ENCODE measurements around the gene SULT1A2.
"Not testable (repeated sequence)": the region's sequence is repeated elsewhere in the genome, so short reads cannot be mapped to it uniquely, and the experiment has no call there.

The SULT1A2 gene

GRCh38 chr16:28617874-28618273 is 21.0 kb upstream of the SULT1A2 start:
- Histone ChIP-seq H3K9me3 (ENCODE audit: control insufficient read depth, low read length) (no peaks in the 10 kb centered on the region), H3K36me3 (ENCODE audit: control insufficient read depth, insufficient read depth, low read length) (no peaks in the 10 kb centered on the region), H3K4me3 (ENCODE audit: extremely low read depth, insufficient read depth, low read length, poor library complexity, severe bottlenecking) (no peak overlapping the region), H3K4me1 (ENCODE audit: control insufficient read depth, insufficient read depth, low read length, poor library complexity, severe bottlenecking) (no peaks in the 10 kb centered on the region), H3K27ac (ENCODE audit: low read depth, low read length, severe bottlenecking) (no peak overlapping the region)
- WGBS, 2 experiments (ENCODE audit: insufficient coverage in 2 of 2): 63 to 71% methylated on average over 1 to 3 of the region's 4 CpGs

GRCh38 chr16:28616636-28617035 is 19.8 kb upstream of the SULT1A2 start:
- H3K27ac ChIP-seq (ENCODE audit: low read depth, low read length, severe bottlenecking): no peak overlapping the region
- no peaks in the 10 kb centered on the region for H3K9me3 ChIP-seq (ENCODE audit: control insufficient read depth, low read length)
- H3K4me1 ChIP-seq (ENCODE audit: control insufficient read depth, insufficient read depth, low read length, poor library complexity, severe bottlenecking): no peaks in the 10 kb centered on the region
- WGBS, 2 experiments (ENCODE audit: insufficient coverage in 2 of 2): 86 to 91% methylated on average over 7 of the region's 7 CpGs
- H3K4me3 ChIP-seq (ENCODE audit: extremely low read depth, insufficient read depth, low read length, poor library complexity, severe bottlenecking): no peak overlapping the region
- H3K36me3 ChIP-seq (ENCODE audit: control insufficient read depth, insufficient read depth, low read length): no peaks in the 10 kb centered on the region

GRCh38 chr16:28616224-28616577 is 19.4 kb upstream of the SULT1A2 start:
- H3K4me3 ChIP-seq (ENCODE audit: extremely low read depth, insufficient read depth, low read length, poor library complexity, severe bottlenecking); H3K4me1 ChIP-seq (ENCODE audit: control insufficient read depth, insufficient read depth, low read length, poor library complexity, severe bottlenecking); H3K27ac ChIP-seq (ENCODE audit: low read depth, low read length, severe bottlenecking); H3K36me3 ChIP-seq (ENCODE audit: control insufficient read depth, insufficient read depth, low read length); H3K9me3 ChIP-seq (ENCODE audit: control insufficient read depth, low read length): not testable (repeated sequence)
- WGBS, 2 experiments (ENCODE audit: insufficient coverage in 2 of 2): 83 to 87% methylated on average over 4 to 7 of the region's 7 CpGs

- H3K27ac ChIP-seq (ENCODE audit: low read depth, low read length, severe bottlenecking); H3K9me3 ChIP-seq (ENCODE audit: control insufficient read depth, low read length): not testable (repeated sequence)
- WGBS, 2 experiments (ENCODE audit: insufficient coverage in 2 of 2): 57 to 67% methylated on average over 3 to 11 of the region's 24 CpGs
These were observed 18.8 kb upstream of the SULT1A2 start for GRCh38 chr16:28615486-28616223.

GRCh38 chr16:28614561-28614960 is 17.7 kb upstream of the SULT1A2 start:
- H3K27ac ChIP-seq (ENCODE audit: low read depth, low read length, severe bottlenecking); H3K36me3 ChIP-seq (ENCODE audit: control insufficient read depth, insufficient read depth, low read length); H3K4me1 ChIP-seq (ENCODE audit: control insufficient read depth, insufficient read depth, low read length, poor library complexity, severe bottlenecking); H3K4me3 ChIP-seq (ENCODE audit: extremely low read depth, insufficient read depth, low read length, poor library complexity, severe bottlenecking); H3K9me3 ChIP-seq (ENCODE audit: control insufficient read depth, low read length): not testable (repeated sequence)
- 80% methylated on average over 2 of the region's 16 CpGs; no CpG with 5 or more reads in 1 of the 2 experiments for WGBS, 2 experiments (ENCODE audit: insufficient coverage in 2 of 2)

More at GRCh38 chr16:28615486-28616223, 18.8 kb upstream of the SULT1A2 start:
- not testable (repeated sequence) for H3K4me1 ChIP-seq (ENCODE audit: control insufficient read depth, insufficient read depth, low read length, poor library complexity, severe bottlenecking); H3K4me3 ChIP-seq (ENCODE audit: extremely low read depth, insufficient read depth, low read length, poor library complexity, severe bottlenecking); H3K36me3 ChIP-seq (ENCODE audit: control insufficient read depth, insufficient read depth, low read length)

- H3K27ac ChIP-seq (ENCODE audit: low read depth, low read length, severe bottlenecking); H3K9me3 ChIP-seq (ENCODE audit: control insufficient read depth, low read length); H3K4me1 ChIP-seq (ENCODE audit: control insufficient read depth, insufficient read depth, low read length, poor library complexity, severe bottlenecking); H3K36me3 ChIP-seq (ENCODE audit: control insufficient read depth, insufficient read depth, low read length); H3K4me3 ChIP-seq (ENCODE audit: extremely low read depth, insufficient read depth, low read length, poor library complexity, severe bottlenecking): not testable (repeated sequence)
- no CpG with 5 or more reads among the region's 26 CpGs for WGBS, 2 experiments (ENCODE audit: insufficient coverage in 2 of 2)
These were observed 17.1 kb upstream of the SULT1A2 start for GRCh38 chr16:28613912-28614311.

GRCh38 chr16:28612359-28613280 is 15.8 kb upstream of the SULT1A2 start:
- H3K4me1 ChIP-seq (ENCODE audit: control insufficient read depth, insufficient read depth, low read length, poor library complexity, severe bottlenecking); H3K9me3 ChIP-seq (ENCODE audit: control insufficient read depth, low read length); H3K27ac ChIP-seq (ENCODE audit: low read depth, low read length, severe bottlenecking); H3K36me3 ChIP-seq (ENCODE audit: control insufficient read depth, insufficient read depth, low read length); H3K4me3 ChIP-seq (ENCODE audit: extremely low read depth, insufficient read depth, low read length, poor library complexity, severe bottlenecking): not testable (repeated sequence)
- WGBS, 2 experiments (ENCODE audit: insufficient coverage in 2 of 2): no CpG with 5 or more reads among the region's 17 CpGs

- no peak overlapping the region for H3K27ac ChIP-seq (ENCODE audit: low read depth, low read length, severe bottlenecking)
- no peak overlapping the region for H3K4me3 ChIP-seq (ENCODE audit: extremely low read depth, insufficient read depth, low read length, poor library complexity, severe bottlenecking)
- H3K9me3 ChIP-seq (ENCODE audit: control insufficient read depth, low read length): no peaks in the 10 kb centered on the region
- H3K36me3 ChIP-seq (ENCODE audit: control insufficient read depth, insufficient read depth, low read length): no peaks in the 10 kb centered on the region
- H3K4me1 ChIP-seq (ENCODE audit: control insufficient read depth, insufficient read depth, low read length, poor library complexity, severe bottlenecking): no peaks in the 10 kb centered on the region
- 92% methylated on average over 5 to 7 of the region's 10 CpGs for WGBS, 2 experiments (ENCODE audit: insufficient coverage in 2 of 2)
These were observed 13.8 kb upstream of the SULT1A2 start for GRCh38 chr16:28610595-28611191.

- H3K9me3 ChIP-seq (ENCODE audit: control insufficient read depth, low read length): no peaks in the 10 kb centered on the region
- H3K4me3 ChIP-seq (ENCODE audit: extremely low read depth, insufficient read depth, low read length, poor library complexity, severe bottlenecking): peak within 1 kb of the TSS; percentile 11
- H3K27ac ChIP-seq (ENCODE audit: low read depth, low read length, severe bottlenecking): peak within 1 kb of the TSS; percentile 36
- no peaks in the 10 kb centered on the region for H3K4me1 ChIP-seq (ENCODE audit: control insufficient read depth, insufficient read depth, low read length, poor library complexity, severe bottlenecking)
- no peaks in the 10 kb centered on the region for H3K36me3 ChIP-seq (ENCODE audit: control insufficient read depth, insufficient read depth, low read length)
- 71 to 74% methylated on average over 4 to 7 of the region's 11 CpGs for WGBS, 2 experiments (ENCODE audit: insufficient coverage in 2 of 2)
These were observed 13.1 kb upstream of the SULT1A2 start, which contains the start of gene SULT1A1 for GRCh38 chr16:28609631-28610594. Gene SULT1A1, minus strand, starts transcription at chr16:28610044. Its CDS starts 1,189 bp downstream, at chr16:28608855.

Data from mesodermal cell (in vitro differentiated cells).